Measurements from ENCODE around the gene ATP2B2. TPM values are rescaled to one million over a fixed set of nuclear protein-coding genes. Genes with fewer than 3 reads are reported as not detected.

The ATP2B2 gene
- polyA plus RNA-seq, 3 donors: 0.36 to 0.55 (median 0.40) TPM

DNA sequence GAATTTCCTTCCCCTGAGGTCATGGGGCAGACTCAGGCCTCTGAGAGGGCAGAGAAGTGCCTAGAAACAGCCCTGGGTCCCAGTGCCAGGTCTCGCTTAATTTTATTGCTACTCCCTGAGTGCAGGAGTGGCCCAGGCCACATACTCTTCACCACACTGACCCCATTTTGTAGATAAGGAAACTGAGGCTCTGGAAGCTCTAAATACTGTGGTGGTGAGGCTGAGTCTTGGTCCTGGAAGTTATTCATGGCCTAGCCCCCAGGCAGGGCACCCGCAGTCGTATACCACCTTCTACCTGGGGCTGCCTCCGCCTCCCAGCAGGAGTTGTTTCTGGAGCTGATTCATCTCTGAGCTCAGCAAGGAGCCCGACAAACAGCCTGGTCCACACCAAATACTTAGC lies 9.8 kb downstream of the ATP2B2 start:
- no peak for DNase-seq (ENCODE audit: low read depth in 3 of 3, low spot score in 2 of 3)

DNA sequence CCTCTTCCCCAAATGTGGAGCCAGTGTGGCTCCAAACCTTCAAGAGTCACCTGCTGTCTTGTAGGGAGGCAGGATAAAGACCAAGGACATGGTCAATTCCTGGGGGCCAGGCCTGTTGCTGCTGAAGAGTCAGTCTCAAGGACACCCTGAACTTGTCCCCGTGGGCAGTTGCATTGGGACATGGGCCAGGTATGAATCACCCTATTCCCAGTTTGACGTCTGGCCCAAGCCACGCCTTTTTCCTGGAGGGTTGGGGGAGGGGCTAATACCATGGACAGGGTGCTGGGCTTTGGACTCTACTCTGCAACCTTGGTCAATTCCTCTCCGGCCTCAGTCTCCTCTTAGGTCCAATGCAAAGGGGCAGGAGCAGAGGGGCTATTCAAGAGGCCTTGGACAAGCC lies 10.4 kb downstream of the ATP2B2 start:
- no peak for DNase-seq (ENCODE audit: low read depth in 3 of 3, low spot score in 2 of 3)

DNA sequence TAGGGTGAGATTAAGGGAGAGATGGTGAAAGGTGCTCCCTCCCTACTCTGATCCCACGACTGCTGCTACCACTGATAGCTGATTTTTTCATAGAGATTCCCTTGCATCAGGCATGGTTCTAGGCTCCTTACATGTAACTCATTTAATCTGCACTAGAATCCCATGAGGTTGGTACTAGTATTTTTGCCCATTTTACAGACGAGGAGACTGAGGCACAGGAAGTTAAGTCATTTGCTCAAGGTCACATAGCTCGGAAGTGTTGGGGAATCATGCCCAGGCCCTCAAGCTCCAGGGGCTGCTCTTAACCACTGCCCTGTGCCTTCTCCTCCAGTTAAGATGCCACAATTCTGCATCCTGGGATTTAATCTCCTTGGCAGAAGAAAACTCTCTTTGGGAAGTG lies 11.2 kb downstream of the ATP2B2 start:
- no peak for DNase-seq (ENCODE audit: low read depth in 3 of 3, low spot score in 2 of 3)

DNA sequence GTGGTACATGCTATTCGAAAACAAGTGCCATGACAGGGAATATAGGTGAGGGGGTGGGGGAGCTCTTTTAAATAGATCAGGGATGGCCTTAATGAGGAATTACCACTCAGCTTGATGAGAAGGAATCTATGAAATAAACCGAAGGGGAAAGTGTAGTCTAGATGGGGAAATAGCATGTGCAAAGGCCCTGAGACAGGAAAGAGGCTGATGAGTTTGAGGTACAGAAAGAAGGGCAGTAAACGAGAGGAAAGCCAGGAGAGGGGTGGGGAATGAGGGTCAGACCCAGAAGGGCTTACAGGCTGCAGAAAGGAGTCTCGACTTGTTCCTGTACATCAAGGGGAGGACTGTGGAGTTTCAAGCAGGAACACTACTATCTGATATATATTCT lies 12.2 kb downstream of the ATP2B2 start:
- no peak for DNase-seq (ENCODE audit: low read depth in 3 of 3, low spot score in 2 of 3)

DNA sequence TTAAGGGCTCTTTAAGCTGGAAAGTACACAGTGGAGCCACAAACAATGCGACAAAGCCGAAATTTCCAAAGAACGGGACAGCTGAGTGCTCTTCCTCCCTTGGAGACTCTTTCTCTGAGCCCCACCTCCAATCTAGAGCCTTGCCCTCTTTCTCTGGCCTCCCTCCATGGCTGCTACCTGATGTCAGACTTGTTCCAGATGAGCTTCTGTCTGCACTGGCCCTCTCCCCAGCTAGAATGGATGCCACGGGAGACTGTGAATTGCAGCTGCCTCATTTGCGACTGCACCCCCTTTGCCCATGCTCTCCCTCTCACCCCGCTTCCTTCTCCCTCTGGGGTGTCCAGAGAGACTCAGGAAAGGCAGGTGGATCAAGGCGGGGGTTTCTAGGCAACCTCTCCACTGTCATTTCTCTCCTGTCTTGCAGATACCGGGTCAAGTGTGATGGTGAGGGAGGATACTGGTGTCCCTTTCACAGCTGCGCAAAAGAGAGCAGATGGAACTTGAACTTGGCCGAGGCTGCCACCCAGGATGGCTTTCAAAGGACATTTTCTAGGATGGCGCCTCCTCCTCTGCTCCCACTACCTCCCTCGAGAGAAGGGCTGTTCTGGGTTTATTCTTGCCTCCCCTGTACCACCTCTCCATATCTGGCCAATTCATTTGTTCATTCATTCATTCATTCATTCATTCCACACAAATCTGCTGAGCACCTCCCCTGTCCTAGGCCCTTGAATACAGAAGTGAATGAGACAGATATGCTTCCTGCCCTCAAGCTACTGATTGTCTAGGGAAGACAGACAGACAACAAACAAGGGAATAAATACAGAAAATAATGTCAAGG lies 12.8 kb downstream of the ATP2B2 start:
- DNase-seq (ENCODE audit: low read depth in 3 of 3, low spot score in 2 of 3): no peak

DNA sequence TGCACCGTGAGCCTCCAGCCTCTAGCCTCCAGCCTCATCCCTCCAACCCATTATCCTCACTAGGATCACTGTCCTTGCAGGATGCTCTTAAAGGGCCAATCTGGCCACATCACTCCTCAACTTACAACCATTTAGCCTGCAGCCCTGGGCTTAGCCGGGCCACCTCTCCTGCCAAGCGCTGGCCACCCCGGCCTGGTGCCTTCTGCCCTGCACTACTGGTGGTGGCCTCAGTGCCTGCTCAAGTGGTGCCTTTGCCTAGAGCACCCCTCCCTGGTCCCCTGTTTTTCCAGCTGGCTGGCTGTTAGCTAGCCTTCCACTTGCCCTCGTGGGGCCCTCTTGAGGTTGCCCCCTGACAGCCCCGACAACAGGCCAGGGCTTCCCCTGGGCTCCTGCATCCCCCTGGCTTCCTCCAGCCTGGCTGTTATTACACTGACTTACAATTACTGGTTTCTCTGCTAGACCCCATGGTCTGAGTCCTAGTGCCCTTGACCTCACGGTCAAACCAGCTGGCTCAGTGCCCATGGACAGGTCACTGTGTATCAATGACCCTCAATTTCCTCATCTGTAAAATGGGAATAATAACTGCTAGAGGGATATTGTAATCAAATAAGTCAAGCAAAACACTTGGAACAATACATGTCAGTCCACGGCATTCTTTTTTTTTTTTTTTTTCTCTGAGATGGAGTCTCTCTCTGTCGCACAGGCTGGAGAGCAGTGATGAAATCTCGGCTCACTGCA lies 15.5 kb downstream of the ATP2B2 start:
- no peak for DNase-seq (ENCODE audit: low read depth in 3 of 3, low spot score in 2 of 3)

DNA sequence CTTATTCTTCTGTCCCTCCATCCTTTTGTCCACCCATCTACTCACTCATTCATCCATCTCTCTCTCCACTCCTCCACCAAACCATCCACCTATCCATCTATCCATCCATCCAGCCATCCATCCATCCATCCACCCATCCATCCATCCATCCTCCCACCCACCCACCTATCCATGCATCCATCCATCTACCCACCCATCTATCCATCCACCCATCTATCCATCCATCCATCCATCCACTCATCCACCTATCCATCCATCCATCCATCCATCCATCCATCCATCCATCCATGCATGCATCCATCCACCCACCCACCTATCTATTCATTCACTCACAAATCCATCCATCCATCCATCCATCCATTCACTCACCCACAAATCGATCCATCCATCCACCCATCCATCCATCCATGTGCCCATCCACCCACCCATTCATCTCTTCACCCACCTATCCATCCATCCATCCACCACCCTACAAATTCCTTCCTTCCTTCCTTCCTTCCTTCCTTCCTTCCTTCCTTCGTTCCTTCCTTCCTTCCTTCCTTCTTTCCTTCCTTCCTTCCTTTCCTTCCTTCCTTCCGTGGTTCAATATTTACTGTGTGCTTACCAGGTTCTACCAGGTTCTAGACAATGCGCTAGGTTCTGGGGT lies 17.3 kb downstream of the ATP2B2 start:
- DNase-seq (ENCODE audit: low read depth in 3 of 3, low spot score in 2 of 3): no peak

DNA sequence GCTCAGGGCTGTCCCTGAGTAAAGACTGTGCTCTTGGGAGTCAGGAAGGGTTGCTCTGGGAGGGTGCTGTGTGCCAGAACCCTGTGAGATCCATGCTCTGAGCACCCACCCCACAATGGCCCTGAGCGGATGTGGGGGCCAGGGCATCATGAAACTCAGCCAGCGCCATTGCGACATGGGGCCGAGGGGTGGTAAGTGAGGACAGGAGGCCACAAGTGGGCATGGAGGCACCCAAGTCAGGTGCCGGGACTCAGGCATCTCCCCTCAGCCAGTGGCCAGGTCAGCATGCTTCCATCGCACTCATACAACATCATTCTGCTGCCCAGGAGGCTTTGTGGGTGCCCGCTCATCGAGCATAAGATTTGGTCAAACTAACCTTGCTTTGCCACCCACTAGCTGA lies 19.6 kb downstream of the ATP2B2 start:
- DNase-seq (ENCODE audit: low read depth in 3 of 3, low spot score in 2 of 3): no peak

DNA sequence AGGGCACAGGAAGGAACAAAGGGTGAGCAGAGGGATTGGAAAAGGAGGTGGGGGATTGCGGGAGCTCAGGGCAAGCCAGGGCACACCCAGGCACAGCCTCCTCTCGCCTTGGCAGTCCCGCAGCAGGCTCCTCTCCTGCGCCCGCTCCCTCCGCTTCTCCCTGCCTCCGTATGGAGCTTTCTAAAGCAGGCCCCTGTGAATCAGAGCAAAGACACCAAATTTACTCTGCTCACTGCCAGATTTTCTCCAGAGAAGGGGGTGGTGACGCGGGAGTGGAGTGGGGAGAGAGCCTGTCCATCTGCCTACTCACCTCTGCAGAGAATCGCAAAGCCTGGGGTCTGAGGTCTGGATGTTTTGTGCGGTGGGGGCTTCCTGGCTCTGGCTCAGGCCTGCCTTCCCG lies 20.0 kb downstream of the ATP2B2 start:
- DNase-seq (ENCODE audit: low read depth in 3 of 3, low spot score in 2 of 3): no peak

DNA sequence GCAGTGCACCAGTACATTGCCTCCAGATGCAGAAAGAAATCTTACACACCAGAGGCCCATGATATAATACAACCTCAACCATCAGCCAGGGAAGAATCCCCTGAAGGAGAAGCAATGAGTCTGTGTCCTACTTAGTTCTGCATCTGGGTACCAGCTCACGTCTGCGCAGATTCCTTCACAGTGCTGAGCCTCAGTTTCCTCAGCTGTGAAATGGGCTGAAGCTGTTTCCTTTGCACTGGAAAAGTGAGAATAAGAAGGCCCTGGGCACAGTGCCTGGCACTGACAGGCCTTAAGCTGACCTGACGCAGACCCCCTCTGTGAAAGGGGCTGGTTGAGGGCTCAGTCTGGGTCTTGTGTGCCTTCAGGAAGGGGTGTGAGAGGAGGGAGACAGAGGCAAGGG lies 20.7 kb downstream of the ATP2B2 start:
- no peak for DNase-seq (ENCODE audit: low read depth in 3 of 3, low spot score in 2 of 3)

DNA sequence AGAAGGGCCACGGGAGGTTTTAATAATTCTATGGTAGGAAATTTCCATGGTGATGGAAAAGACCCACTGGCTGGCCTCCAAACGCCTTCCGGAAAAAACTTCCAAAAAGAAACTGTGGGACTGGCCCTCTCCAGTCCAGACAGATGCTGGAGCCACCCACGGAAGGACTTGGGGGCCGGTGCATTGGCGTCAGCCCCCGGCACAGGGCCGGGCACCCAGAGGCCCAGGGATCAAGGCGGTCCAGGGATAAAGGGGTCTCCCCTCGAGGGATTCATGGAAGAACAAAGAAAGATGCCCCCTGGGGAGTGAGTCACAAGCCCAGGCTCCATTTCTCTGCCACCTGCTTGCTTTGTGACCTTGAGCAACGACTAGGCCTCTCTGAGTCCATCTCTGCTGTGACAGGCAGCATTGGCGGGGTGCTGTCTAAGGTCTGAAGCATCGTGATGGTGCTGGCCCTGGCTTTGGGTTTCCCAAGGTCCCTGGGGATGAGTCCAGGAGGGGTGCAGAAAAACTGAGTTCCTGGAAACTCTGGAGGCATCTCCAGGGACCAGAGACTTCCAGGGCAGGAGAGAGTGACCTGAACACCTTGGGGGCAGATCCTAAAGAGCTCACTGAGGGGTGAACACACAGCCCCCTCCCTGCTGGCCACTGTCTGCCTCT lies 21.6 kb downstream of the ATP2B2 start:
- DNase-seq (ENCODE audit: low read depth in 3 of 3, low spot score in 2 of 3): no peak

DNA sequence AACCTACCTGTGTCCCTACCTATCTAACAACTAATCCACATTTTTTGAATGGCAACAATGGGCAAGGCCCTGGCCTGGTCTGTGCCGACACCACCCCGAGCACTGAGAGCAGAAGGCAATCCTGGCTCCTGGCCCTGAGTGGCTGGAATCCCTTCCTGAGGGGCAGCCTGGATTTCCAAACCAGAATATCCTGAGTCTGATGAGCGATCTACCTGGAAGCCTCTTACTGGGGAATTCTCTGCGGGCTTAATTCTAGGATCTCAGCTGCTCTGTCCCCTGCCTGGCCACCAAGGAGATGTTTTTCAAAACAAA lies 22.1 kb downstream of the ATP2B2 start:
- no peak for DNase-seq (ENCODE audit: low read depth in 3 of 3, low spot score in 2 of 3)

DNA sequence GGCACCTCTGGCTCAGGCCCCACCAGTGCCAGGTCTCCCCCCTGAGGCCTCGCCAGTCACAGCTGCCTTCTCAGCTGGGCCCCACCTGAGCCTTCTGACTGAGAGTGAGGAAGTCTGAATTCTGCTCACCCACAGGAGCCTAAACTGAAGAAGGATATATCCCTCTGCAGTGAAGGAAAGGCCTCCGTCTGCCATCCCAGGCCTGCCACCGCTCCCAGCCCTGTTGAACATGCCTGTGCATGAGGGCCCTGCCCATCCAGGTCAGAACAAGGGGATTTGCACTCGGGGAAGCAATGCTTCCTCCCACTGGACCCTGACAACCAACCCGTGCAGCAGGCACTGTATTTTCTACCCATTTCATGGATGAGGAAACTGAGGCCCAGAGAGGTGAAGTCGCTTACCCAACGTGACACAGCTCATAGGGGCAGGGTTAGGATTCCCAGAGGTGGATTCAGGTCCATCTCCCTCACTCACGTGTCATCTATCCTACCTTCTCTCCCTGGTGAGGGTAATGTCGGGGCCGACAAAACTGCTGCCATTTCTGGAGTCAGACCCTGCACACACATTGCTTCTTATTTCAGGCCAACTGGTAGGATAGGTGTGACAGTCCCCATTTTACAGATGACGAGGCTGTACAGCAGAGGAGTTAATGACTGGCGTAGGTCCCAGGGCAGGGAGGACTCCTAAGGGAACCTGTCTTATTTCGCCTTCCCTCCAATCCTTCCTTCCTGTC lies 22.6 kb downstream of the ATP2B2 start:
- no peak for DNase-seq (ENCODE audit: low read depth in 3 of 3, low spot score in 2 of 3)

DNA sequence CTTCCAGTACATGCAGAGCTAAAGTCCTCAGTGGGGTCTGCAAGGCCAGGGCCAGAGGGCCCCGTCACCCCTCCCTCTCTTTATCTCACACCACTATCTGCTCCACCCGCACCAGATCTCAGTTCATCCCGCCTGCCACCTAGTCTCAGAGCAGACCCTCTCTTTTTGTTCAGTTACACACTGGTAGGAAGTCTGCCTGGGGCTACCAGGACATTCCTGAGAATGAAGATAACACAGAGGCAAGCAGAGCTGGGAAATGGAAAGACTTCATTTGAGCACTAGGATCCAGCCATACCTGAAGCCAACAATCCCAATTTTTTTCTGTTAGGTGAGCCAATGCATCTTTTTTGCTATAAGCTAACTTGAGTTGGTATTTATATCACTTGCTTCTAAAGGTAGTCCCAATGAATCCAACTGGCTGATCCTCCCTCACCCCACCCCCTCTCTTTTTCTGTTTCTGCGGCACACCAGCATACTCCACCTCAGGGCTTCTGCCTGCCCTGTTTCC lies 24.5 kb downstream of the ATP2B2 start:
- no peak for DNase-seq (ENCODE audit: low read depth in 3 of 3, low spot score in 2 of 3)

DNA sequence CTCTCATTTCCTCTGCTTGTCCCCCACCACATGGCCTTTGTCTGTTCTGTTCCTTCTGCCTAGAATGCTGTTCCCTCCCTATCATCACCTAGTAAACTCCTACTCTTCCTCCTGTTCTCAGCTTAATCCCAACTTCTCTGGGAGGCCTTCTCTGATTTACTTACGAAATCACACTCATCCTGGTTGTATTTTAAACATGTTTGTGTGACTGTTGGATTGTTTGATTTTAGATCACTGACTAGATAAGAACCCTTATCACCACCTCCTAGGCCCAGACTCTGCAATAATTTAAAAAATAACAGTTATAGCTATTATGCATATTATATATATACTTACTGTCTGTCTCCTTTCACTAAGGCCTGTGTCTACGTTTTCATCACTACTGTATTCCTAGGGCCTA lies 26.1 kb downstream of the ATP2B2 start:
- no peak for DNase-seq (ENCODE audit: low read depth in 3 of 3, low spot score in 2 of 3)

DNA sequence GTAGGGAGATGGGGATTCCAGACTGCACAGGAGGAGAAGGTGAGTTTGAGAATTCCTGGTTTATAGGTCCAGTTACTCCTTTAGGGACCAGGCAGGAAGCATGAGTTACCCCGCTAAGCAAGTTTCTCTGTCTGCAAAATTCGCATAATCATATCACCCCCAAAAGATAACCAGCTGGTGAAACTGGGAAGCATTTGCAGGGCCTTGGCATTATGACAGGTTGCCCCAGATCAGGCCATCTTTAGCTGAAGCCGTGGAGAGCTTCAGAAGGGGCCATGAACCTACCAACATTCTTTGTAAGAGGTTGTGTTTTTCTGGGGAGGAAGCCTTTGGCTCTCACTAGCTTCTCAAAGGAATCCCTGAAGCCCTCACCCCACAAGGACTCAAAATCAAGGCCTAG lies 29.4 kb downstream of the ATP2B2 start:
- DNase-seq (ENCODE audit: low read depth in 3 of 3, low spot score in 2 of 3): no peak

DNA sequence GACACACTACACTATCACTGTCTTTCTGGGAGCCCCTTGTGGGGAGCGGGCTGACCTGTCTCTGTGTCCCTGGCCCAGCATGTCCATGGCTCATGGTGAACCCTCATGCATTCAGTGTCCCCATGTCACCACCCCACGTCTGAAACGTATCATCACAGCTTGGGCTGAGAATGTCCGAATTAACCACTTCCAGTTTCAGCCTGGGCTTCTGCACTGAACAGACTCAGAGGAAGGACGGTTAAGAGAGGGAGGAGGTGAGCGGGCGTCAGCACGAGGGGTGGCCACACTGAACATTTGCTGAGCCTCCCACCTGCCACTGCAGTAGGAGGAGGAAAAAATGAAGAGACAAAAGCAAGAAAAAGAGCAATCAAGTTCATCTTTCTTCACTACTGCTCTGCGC lies 30.5 kb downstream of the ATP2B2 start:
- no peak for DNase-seq (ENCODE audit: low read depth in 3 of 3, low spot score in 2 of 3)

DNA sequence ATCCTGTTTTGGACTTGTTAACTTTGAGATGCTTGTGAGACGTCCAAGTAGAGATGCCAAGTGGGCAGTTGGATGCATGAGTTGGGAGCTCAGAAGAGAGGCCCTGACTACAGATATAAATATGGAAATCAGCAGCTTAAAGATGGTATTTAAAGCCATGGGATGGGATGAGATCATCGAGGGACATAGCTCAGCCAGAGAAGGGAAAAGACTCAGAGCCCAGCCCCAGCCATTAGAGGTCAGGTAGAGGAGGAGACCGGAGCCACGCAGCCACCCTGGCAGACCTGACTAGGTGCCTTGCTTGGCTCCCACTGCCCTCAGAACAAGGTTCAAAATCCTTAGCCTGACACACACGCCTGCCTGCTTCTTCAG lies 31.1 kb downstream of the ATP2B2 start:
- DNase-seq (ENCODE audit: low read depth in 3 of 3, low spot score in 2 of 3): no peak

DNA sequence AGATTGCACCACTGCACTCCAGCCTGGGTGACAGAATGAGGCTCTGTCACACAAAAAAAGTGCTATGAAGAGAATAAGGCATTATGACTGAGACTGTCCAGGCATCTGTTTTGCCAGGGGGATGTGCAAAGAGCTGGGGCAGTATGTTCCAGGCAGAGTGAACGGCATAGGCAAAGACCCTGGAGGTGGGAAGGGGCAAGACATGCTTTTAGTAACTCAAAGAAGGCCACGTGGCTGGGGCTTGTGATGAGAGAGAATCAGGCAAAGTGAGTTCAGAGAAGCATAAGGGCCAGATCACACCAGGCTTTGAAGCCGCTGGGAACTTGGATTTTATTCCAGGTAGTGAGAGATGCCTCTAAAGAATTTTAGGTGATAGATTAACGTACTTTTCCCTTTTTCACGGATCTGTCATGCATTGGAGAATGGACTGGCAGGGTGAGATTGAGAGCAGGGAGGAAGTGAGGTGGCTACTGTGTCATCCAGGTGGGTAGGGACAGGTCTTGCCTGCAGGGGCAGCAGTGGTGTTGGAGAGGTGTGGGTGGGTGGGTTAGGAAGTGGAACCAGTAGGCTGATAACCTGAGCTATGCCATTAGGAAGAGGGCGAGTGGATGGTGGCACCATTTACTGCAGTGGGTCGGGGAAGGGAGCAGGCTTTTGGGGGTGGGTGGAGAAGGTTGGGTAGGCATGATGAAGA lies 31.7 kb downstream of the ATP2B2 start:
- DNase-seq (ENCODE audit: low read depth in 3 of 3, low spot score in 2 of 3): no peak

DNA sequence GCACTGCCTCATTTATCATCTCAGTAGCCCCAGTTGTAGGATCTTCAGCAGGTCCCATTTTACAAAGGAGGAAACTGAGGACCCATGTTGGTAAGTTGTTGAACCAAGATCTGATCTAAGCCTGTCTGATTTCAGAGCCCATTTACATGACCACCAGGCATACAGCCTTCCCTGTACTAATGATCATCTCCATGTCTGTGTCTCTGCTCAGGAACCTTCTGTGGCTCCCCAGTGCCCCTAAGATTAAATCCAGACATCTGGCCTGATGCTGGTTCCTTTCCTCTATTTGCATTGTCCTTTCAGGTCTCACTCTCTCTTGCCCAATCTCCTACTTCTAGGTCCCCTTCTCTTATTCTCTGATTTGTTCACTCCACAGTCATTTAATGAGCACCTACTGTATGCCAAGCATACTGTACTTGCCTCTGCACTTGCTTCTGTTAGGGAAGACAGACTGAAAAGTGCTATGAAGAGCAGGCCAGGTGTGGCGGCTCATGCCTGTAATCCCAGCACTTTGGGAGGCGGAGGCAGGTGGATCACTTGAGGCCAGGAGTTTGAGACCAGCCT lies 32.4 kb downstream of the ATP2B2 start:
- DNase-seq (ENCODE audit: low read depth in 3 of 3, low spot score in 2 of 3): no peak
